B cell (primary cell): ENCODE results near the gene FER.

Experiments used
- CTCF ChIP-seq: fragments of 200-600 bp; IDR thresholded peaks from one replicate; pipeline ENCODE4 v1.8.0; 2022; ENCODE audit warnings: antibody characterized with exemption, mild to moderate bottlenecking
- EZH2 ChIP-seq: IDR thresholded peaks from 2 replicates; pipeline ENCODE4 v1.6.1; 2012; ENCODE audit warnings: borderline replicate concordance, low read depth, mild to moderate bottlenecking, moderate library complexity, low read length; ENCODE audit not compliant: insufficient read depth, poor library complexity, severe bottlenecking

- TF ChIP-seq CTCF (no peak), EZH2 (no peak)
Observed at GRCh38 chr5:108730617-108731340, 16.9 kb upstream of the FER start.
